HFFc6 (cell line): Measurements from ENCODE around the gene HOXB3. TPM values are rescaled to one million over a fixed set of nuclear protein-coding genes. Genes with fewer than 3 reads are reported as not detected.

Experiments used
- DNase-seq: peaks from one replicate; pipeline ENCODE4 v3.0.0-alpha.2; 2018
- H3K27ac Mint-ChIP-seq: 2 replicates; pipeline ENCODE4 v1.8.0; 2020; ENCODE audit warnings: mild to moderate bottlenecking, mixed read lengths
- H3K27me3 Mint-ChIP-seq: 2 replicates; pipeline ENCODE4 v1.8.0; 2021; ENCODE audit warnings: mild to moderate bottlenecking, moderate library complexity, mixed read lengths; ENCODE audit not compliant: insufficient read depth
- H3K36me3 Mint-ChIP-seq: 2 replicates; pipeline ENCODE4 v1.8.0; 2021; ENCODE audit warnings: low read depth, mixed read lengths
- H3K4me1 Mint-ChIP-seq: 2 replicates; pipeline ENCODE4 v1.8.0; 2020; ENCODE audit warnings: low read depth, mixed read lengths
- H3K4me3 Mint-ChIP-seq: 2 replicates; pipeline ENCODE4 v1.8.0; 2020; ENCODE audit warnings: mild to moderate bottlenecking, moderate library complexity, mixed read lengths
- H3K9me3 Mint-ChIP-seq: 2 replicates; pipeline ENCODE4 v1.8.0; 2020; ENCODE audit warnings: mild to moderate bottlenecking, mixed read lengths
- CTCF ChIP-seq: fragments of 200-600 bp; sonication (generic); IDR thresholded peaks from 2 replicates; pipeline ENCODE4 v1.5.0; 2021; ENCODE audit warnings: antibody characterized with exemption, mild to moderate bottlenecking
- total RNA-seq, 6 experiments: library from RNA; stranded (reverse); fragmentation: NEBNext Ultra II Directional; extraction: Animal tissue kit (Norgen Biotek cat#: 25700); gene quantifications; 2 replicates in 1 of 6; 3 replicates in 5 of 6; pipeline ENCODE4 v1.2.3, GENCODE V29; 2021

Gene HOXB3
- total RNA-seq, 6 experiments from 2014 or later = not detected

- Mint-ChIP-seq H3K27ac (no peak overlapping the region), H3K9me3 (no peaks in the 10 kb centered on the region), H3K27me3 (peaks cover 84% of the 10 kb centered on the region), H3K4me3 (no peak overlapping the region), H3K4me1 (peaks cover 2% of the 10 kb centered on the region; the same call in 1 of the 2 replicates), H3K36me3 (no peaks in the 10 kb centered on the region)
- no peak for TF ChIP-seq CTCF
- no peak for DNase-seq
Observed at GRCh38 chr17:48577330-48577945, 12.6 kb downstream of the HOXB3 start.

GRCh38 chr17:48576479-48577309, 13.3 kb downstream of the HOXB3 start:
- no peak for DNase-seq
- H3K27ac Mint-ChIP-seq = no peak overlapping the region

GRCh38 chr17:48575673-48576478, 14.2 kb downstream of the HOXB3 start:
- H3K4me1 Mint-ChIP-seq = no peaks in the 10 kb centered on the region

More at GRCh38 chr17:48576479-48577309, 13.3 kb downstream of the HOXB3 start:
- no peak for TF ChIP-seq CTCF
- no peaks in the 10 kb centered on the region for H3K36me3 Mint-ChIP-seq
- no peaks in the 10 kb centered on the region for H3K4me1 Mint-ChIP-seq
- no peaks in the 10 kb centered on the region for H3K9me3 Mint-ChIP-seq
- no peak overlapping the region for H3K4me3 Mint-ChIP-seq
- H3K27me3 Mint-ChIP-seq = peaks cover 85% of the 10 kb centered on the region

GRCh38 chr17:48575066-48575582, 14.9 kb downstream of the HOXB3 start:
- H3K27me3 Mint-ChIP-seq = peaks cover 71% of the 10 kb centered on the region
- no peak overlapping the region for H3K27ac Mint-ChIP-seq
- DNase-seq = no peak
- no peaks in the 10 kb centered on the region for H3K9me3 Mint-ChIP-seq
- no peak for TF ChIP-seq CTCF
- H3K4me1 Mint-ChIP-seq = no peaks in the 10 kb centered on the region
- H3K36me3 Mint-ChIP-seq = no peaks in the 10 kb centered on the region
- no peak overlapping the region for H3K4me3 Mint-ChIP-seq

More at GRCh38 chr17:48575673-48576478, 14.2 kb downstream of the HOXB3 start:
- H3K27ac Mint-ChIP-seq = no peak overlapping the region
- H3K36me3 Mint-ChIP-seq = no peaks in the 10 kb centered on the region
- TF ChIP-seq CTCF = no peak
- H3K9me3 Mint-ChIP-seq = no peaks in the 10 kb centered on the region
- H3K27me3 Mint-ChIP-seq = peaks cover 77% of the 10 kb centered on the region
- H3K4me3 Mint-ChIP-seq = no peak overlapping the region
- no peak for DNase-seq

- no peak for DNase-seq
- H3K4me3 Mint-ChIP-seq = no peak overlapping the region
- H3K4me1 Mint-ChIP-seq = no peaks in the 10 kb centered on the region
- H3K27me3 Mint-ChIP-seq = peaks cover 66% of the 10 kb centered on the region
- TF ChIP-seq CTCF = no peak
- H3K27ac Mint-ChIP-seq = no peak overlapping the region
- no peaks in the 10 kb centered on the region for H3K36me3 Mint-ChIP-seq
- no peaks in the 10 kb centered on the region for H3K9me3 Mint-ChIP-seq
Observed at GRCh38 chr17:48574505-48575065, 15.5 kb downstream of the HOXB3 start.
